Measurements from ENCODE around the gene OTOS. TPM values are rescaled to one million over a fixed set of nuclear protein-coding genes. Genes with fewer than 3 reads are reported as not detected.

Gene OTOS
- total and polyA plus RNA-seq, 2 of the 4 experiments (the other 2 are of a cell fraction) = 0.34 TPM; not detected in 1

DNA sequence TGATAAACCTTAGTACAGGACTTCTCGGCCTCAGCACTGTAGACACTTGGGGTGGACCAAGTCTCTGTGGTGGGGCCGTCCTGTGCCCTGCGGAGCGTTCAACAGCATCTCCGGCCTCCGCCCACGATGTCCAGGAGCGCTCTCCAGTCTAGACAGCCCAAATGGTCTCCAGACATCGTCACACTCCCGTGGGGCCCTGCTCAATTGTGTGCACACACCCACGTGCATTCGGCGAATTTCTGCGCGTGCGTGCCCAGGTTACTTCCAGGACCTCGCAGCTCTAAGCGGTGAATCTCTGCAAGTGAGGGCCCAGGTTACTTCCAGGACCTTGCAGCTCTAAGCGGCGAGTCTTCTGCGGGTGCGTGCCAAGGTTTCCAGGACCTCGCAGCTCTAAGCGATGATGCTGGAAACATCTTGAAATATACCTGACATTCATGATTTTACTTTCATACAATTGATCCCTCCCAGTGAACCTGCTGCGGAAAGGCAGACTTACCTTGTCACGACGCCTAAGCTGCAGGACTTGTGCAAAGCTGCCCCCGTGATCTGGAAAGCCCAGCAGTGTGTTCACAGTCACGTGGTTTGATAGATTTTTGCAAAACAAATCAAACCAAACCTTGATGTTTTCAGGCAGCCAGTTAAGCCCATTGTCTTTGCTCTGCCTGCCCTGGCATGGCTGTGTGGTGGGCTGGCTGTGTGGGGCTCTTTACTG lies 16.1 kb upstream of the OTOS start:
- Histone ChIP-seq H4K5ac (ENCODE audit: low read depth, low read length) (no peak overlapping the region), H3K79me1 (ENCODE audit: low read depth in 1 of 2, low read length in 2 of 2) (no peaks in the 10 kb centered on the region), H3K9me1 (ENCODE audit: insufficient read depth, low read length) (no peaks in the 10 kb centered on the region), H3K27me3 (ENCODE audit: control insufficient read depth, insufficient read depth, low read length) (peaks cover 30% of the 10 kb centered on the region), H2BK15ac (ENCODE audit: low read depth, low read length) (no peak overlapping the region), H2BK120ac (ENCODE audit: low read depth, low read length) (no peak overlapping the region), H3K56ac (ENCODE audit: extremely low read depth, insufficient read depth, low read length) (no peak overlapping the region), H3K36me3 (ENCODE audit: control insufficient read depth, insufficient read depth, low read length) (no peaks in the 10 kb centered on the region), H3K27ac (ENCODE audit: insufficient read depth, low read length) (no peak overlapping the region), H2AFZ (replicated peaks; ENCODE audit: low read length, poor library complexity) (no peak overlapping the region), H2BK5ac (ENCODE audit: low read depth, low read length, poor library complexity, severe bottlenecking) (no peak overlapping the region), H3K18ac (ENCODE audit: low read depth, low read length) (no peak overlapping the region), H3K4me2 (ENCODE audit: low read depth, low read length) (no peak overlapping the region), H3K23ac (ENCODE audit: low read depth, low read length) (no peak overlapping the region), H2AK5ac (ENCODE audit: low read depth, low read length) (no peak overlapping the region), H4K91ac (ENCODE audit: insufficient read depth, low read depth, low read length) (no peak overlapping the region), H3K9ac (ENCODE audit: low read depth, low read length) (no peak overlapping the region), H3K14ac (replicated peaks; ENCODE audit: low read depth, low read length) (no peak overlapping the region), H3K4me3 (ENCODE audit: insufficient read depth, low read depth, low read length) (no peak overlapping the region), H2BK20ac (ENCODE audit: low read depth, low read length) (no peak overlapping the region), H3K4me1 (ENCODE audit: control insufficient read depth, insufficient read depth, low read length) (no peaks in the 10 kb centered on the region), H3K9me3 (ENCODE audit: control insufficient read depth, insufficient read depth, low read length) (0 out of 2 replicates have a peak, but pooled peaks cover 1% of the 10 kb centered on the region), H3K4ac (ENCODE audit: low read depth, low read length) (no peak overlapping the region), H4K20me1 (ENCODE audit: insufficient read depth, low read length) (no peaks in the 10 kb centered on the region), H4K8ac (ENCODE audit: low read depth in 2 of 2, low read length in 2 of 2) (no peak overlapping the region), H2AK9ac (replicated peaks; ENCODE audit: low read depth, low read length, poor library complexity) (no peak overlapping the region)
- dilution Hi-C loops (cut with HindIII; ENCODE audit: low sequenced_read_pairs, unreplicated experiment) = no loop called here
- intact Hi-C loops (cut with micrococcal nuclease) = no loop called here
- no peak for DNase-seq
- POLR2A ChIA-PET (ENCODE audit: unreplicated experiment) = no interaction called here
- WGBS, 2 experiments (ENCODE audit: extremely low coverage in 2 of 2, insufficient read length in 1 of 2) = 82% methylated on average over 27 of the region's 29 CpGs; no CpG with 5 or more reads in 1 of the 2 experiments
- TF ChIP-seq BHLHE40 (IDR thresholded peaks at IDR 0.05; ENCODE audit: low read depth, low read length) (no peak), CHD1 (IDR thresholded peaks at IDR 0.05; ENCODE audit: low read depth, low read length) (no peak), CEBPB (IDR thresholded peaks at IDR 0.05; ENCODE audit: low read depth, low read length) (no peak), RFX5 (IDR thresholded peaks at IDR 0.05; ENCODE audit: low read depth, low read length) (no peak), MXI1 (IDR thresholded peaks at IDR 0.05; ENCODE audit: borderline replicate concordance, low read depth, low read length) (no peak), NFE2L2 (IDR thresholded peaks at IDR 0.05; ENCODE audit: low read depth, low read length) (no peak), RCOR1 (IDR thresholded peaks at IDR 0.05; ENCODE audit: insufficient replicate concordance, low read length) (no peak), SMC3 (IDR thresholded peaks at IDR 0.05; ENCODE audit: low read depth, low read length) (no peak), MAFK (IDR thresholded peaks at IDR 0.05; ENCODE audit: low read depth, low read length) (no peak), POLR2A (IDR thresholded peaks at IDR 0.05; ENCODE audit: low read depth, low read length) (no peak), RAD21 (IDR thresholded peaks at IDR 0.05; ENCODE audit: low read length) (no peak), FOS (IDR thresholded peaks at IDR 0.05; ENCODE audit: low read depth, low read length) (no peak), MAZ (IDR thresholded peaks at IDR 0.05; ENCODE audit: borderline replicate concordance, low read depth, low read length) (no peak)
- TF ChIP-seq, protein P1, sequence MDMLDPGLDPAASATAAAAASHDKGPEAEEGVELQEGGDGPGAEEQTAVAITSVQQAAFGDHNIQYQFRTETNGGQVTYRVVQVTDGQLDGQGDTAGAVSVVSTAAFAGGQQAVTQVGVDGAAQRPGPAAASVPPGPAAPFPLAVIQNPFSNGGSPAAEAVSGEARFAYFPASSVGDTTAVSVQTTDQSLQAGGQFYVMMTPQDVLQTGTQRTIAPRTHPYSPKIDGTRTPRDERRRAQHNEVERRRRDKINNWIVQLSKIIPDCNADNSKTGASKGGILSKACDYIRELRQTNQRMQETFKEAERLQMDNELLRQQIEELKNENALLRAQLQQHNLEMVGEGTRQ (IDR thresholded peaks at IDR 0.05; ENCODE audit: low read depth, low read length) = no peak
- TF ChIP-seq, protein P2, sequence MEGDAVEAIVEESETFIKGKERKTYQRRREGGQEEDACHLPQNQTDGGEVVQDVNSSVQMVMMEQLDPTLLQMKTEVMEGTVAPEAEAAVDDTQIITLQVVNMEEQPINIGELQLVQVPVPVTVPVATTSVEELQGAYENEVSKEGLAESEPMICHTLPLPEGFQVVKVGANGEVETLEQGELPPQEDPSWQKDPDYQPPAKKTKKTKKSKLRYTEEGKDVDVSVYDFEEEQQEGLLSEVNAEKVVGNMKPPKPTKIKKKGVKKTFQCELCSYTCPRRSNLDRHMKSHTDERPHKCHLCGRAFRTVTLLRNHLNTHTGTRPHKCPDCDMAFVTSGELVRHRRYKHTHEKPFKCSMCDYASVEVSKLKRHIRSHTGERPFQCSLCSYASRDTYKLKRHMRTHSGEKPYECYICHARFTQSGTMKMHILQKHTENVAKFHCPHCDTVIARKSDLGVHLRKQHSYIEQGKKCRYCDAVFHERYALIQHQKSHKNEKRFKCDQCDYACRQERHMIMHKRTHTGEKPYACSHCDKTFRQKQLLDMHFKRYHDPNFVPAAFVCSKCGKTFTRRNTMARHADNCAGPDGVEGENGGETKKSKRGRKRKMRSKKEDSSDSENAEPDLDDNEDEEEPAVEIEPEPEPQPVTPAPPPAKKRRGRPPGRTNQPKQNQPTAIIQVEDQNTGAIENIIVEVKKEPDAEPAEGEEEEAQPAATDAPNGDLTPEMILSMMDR (conservative IDR thresholded peaks at IDR 0.05; ENCODE audit: low read depth, low read length) = no peak
- TF ChIP-seq, protein P3, sequence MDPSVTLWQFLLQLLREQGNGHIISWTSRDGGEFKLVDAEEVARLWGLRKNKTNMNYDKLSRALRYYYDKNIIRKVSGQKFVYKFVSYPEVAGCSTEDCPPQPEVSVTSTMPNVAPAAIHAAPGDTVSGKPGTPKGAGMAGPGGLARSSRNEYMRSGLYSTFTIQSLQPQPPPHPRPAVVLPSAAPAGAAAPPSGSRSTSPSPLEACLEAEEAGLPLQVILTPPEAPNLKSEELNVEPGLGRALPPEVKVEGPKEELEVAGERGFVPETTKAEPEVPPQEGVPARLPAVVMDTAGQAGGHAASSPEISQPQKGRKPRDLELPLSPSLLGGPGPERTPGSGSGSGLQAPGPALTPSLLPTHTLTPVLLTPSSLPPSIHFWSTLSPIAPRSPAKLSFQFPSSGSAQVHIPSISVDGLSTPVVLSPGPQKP (IDR thresholded peaks at IDR 0.05; ENCODE audit: borderline replicate concordance, low read depth, low read length) = no peak
- ATAC-seq (ENCODE audit: low read depth) = no peak
- CTCF ChIA-PET = no interaction called here
- BruUV-seq (replicated peaks) = no TSS peak
- in situ Hi-C loops (cut with MboI; ENCODE audit: low sequenced_read_pairs) = no loop called here

All from IMR-90 (cell line).